BE2C (cell line): Measurements from ENCODE around the gene MADD.

Source experiments
- DNase-seq: peaks from one replicate; pipeline ENCODE4 v3.0.0-alpha.2; 2020
- H3K27me3 ChIP-seq: fragments of 250-450 bp; sonication (Bioruptor Pico); 2 replicates; pipeline ENCODE4 v1.5.1; 2020; ENCODE audit warnings: mild to moderate bottlenecking
- H3K36me3 ChIP-seq: fragments of 250-450 bp; sonication (Bioruptor Pico); 2 replicates; pipeline ENCODE4 v1.5.1; 2020; ENCODE audit warnings: mild to moderate bottlenecking
- H3K4me1 ChIP-seq: fragments of 250-450 bp; sonication (Bioruptor Pico); 2 replicates; pipeline ENCODE4 v1.5.1; 2020
- H3K4me3 ChIP-seq: 2 replicates; pipeline ENCODE4 v1.5.1; 2011; ENCODE audit warnings: low read depth, low read length
- H3K9me3 ChIP-seq: fragments of 250-450 bp; sonication (Bioruptor Pico); 2 replicates; pipeline ENCODE4 v1.5.1; 2020
- CTCF ChIP-seq: IDR thresholded peaks from 2 replicates; pipeline ENCODE4 v1.5.1; 2012; ENCODE audit warnings: mild to moderate bottlenecking, low read depth, low read length

The MADD gene

GRCh38 chr11:47336595-47336994, 66.7 kb downstream of the MADD start:
- DNase-seq, result no peak
- Histone ChIP-seq H3K9me3 (no peaks in the 10 kb centered on the region), H3K36me3 (no peaks in the 10 kb centered on the region), H3K27me3 (no peaks in the 10 kb centered on the region), H3K4me3 (no peak overlapping the region), H3K4me1 (no peaks in the 10 kb centered on the region)
- TF ChIP-seq CTCF, result no peak

GRCh38 chr11:47337229-47337924, 67.4 kb downstream of the MADD start:
- TF ChIP-seq CTCF, result no peak
- H3K27me3 ChIP-seq, result no peaks in the 10 kb centered on the region
- no peak overlapping the region for H3K4me3 ChIP-seq
- DNase-seq, result no peak
- H3K9me3 ChIP-seq, result no peaks in the 10 kb centered on the region
- H3K4me1 ChIP-seq, result no peaks in the 10 kb centered on the region
- H3K36me3 ChIP-seq, result no peaks in the 10 kb centered on the region

GRCh38 chr11:47338396-47339241, 68.7 kb downstream of the MADD start:
- no peak for TF ChIP-seq CTCF
- Histone ChIP-seq H3K4me3 (no peak overlapping the region), H3K27me3 (no peaks in the 10 kb centered on the region), H3K9me3 (no peaks in the 10 kb centered on the region), H3K4me1 (no peaks in the 10 kb centered on the region), H3K36me3 (no peaks in the 10 kb centered on the region)
- DNase-seq, result no peak

- H3K4me3 ChIP-seq, result no peak overlapping the region
- no peaks in the 10 kb centered on the region for H3K4me1 ChIP-seq
- no peaks in the 10 kb centered on the region for H3K9me3 ChIP-seq
- H3K27me3 ChIP-seq, result no peaks in the 10 kb centered on the region
- TF ChIP-seq CTCF, result no peak
- DNase-seq, result no peak
- H3K36me3 ChIP-seq, result no peaks in the 10 kb centered on the region
Measured at GRCh38 chr11:47340010-47340409, 70.1 kb downstream of the MADD start.

GRCh38 chr11:47340980-47341775, 71.2 kb downstream of the MADD start:
- no peak for DNase-seq

More at GRCh38 chr11:47340980-47341775, 71.2 kb downstream of the MADD start:
- no peak for TF ChIP-seq CTCF
- Histone ChIP-seq H3K4me3 (no peak overlapping the region), H3K4me1 (no peaks in the 10 kb centered on the region), H3K27me3 (no peaks in the 10 kb centered on the region), H3K36me3 (no peaks in the 10 kb centered on the region), H3K9me3 (no peaks in the 10 kb centered on the region)
